Measurements from ENCODE around the gene TMEM185B.
"Not testable (repeated sequence)": the region's sequence is repeated elsewhere in the genome, so short reads cannot be mapped to it uniquely, and the experiment has no call there.

The TMEM185B gene

GRCh38 chr2:120223034-120223912 is at the start of gene TMEM185B:
TSS of gene TMEM185B (minus strand) at chr2:120223400. CDS start at chr2:120222976, 424 bp downstream.
- DNase-seq = peak; percentile 77 to 85

- DNase-seq = no peak
Observed at GRCh38 chr2:120271711-120272379, 48.6 kb upstream of the TMEM185B start.

GRCh38 chr2:120269816-120270215 is 46.6 kb upstream of the TMEM185B start:
- no peak for DNase-seq

GRCh38 chr2:120269076-120269744 is 46.0 kb upstream of the TMEM185B start:
- DNase-seq = no peak

GRCh38 chr2:120267348-120267747 is 44.1 kb upstream of the TMEM185B start:
- DNase-seq = no peak

- DNase-seq = no peak
Observed at GRCh38 chr2:120265006-120265405, 41.8 kb upstream of the TMEM185B start.

- DNase-seq = no peak
Observed at GRCh38 chr2:120262761-120263428, 39.7 kb upstream of the TMEM185B start.

GRCh38 chr2:120262150-120262549 is 39.0 kb upstream of the TMEM185B start:
- no peak for DNase-seq

GRCh38 chr2:120261387-120262006 is 38.3 kb upstream of the TMEM185B start:
- DNase-seq = no peak

- DNase-seq = no peak
Observed at GRCh38 chr2:120260736-120261135, 37.5 kb upstream of the TMEM185B start.

- DNase-seq = not testable (repeated sequence)
Observed at GRCh38 chr2:120259939-120260338, 36.7 kb upstream of the TMEM185B start.

- no peak for DNase-seq
Observed at GRCh38 chr2:120258196-120258595, 35.0 kb upstream of the TMEM185B start.

GRCh38 chr2:120257522-120257921 is 34.3 kb upstream of the TMEM185B start:
- DNase-seq = no peak

- DNase-seq = no peak
Observed at GRCh38 chr2:120256651-120257000, 33.4 kb upstream of the TMEM185B start.

- no peak for DNase-seq
Observed at GRCh38 chr2:120255986-120256650, 32.9 kb upstream of the TMEM185B start.

GRCh38 chr2:120255071-120255470 is 31.9 kb upstream of the TMEM185B start:
- DNase-seq = no peak

GRCh38 chr2:120254178-120254577 is 31.0 kb upstream of the TMEM185B start:
- DNase-seq = no peak

- peak; percentile 48 to 55 for DNase-seq
Observed at GRCh38 chr2:120253021-120253882, 30.1 kb upstream of the TMEM185B start.

GRCh38 chr2:120252225-120253020 is 29.2 kb upstream of the TMEM185B start, which contains the start of gene RALB:
TSS of gene RALB (plus strand) at chr2:120252852. CDS start at chr2:120278665, 25,813 bp downstream.
- peak; percentile 96 to 97 for DNase-seq

GRCh38 chr2:120251880-120252224 is 28.7 kb upstream of the TMEM185B start:
- DNase-seq = no peak

Measured in NCI-H2081 (cell line).